ENCODE results near the gene DUSP8.
"Not testable (repeated sequence)": the region's sequence is repeated elsewhere in the genome, so short reads cannot be mapped to it uniquely, and the experiment has no call there.

The DUSP8 gene

DNA sequence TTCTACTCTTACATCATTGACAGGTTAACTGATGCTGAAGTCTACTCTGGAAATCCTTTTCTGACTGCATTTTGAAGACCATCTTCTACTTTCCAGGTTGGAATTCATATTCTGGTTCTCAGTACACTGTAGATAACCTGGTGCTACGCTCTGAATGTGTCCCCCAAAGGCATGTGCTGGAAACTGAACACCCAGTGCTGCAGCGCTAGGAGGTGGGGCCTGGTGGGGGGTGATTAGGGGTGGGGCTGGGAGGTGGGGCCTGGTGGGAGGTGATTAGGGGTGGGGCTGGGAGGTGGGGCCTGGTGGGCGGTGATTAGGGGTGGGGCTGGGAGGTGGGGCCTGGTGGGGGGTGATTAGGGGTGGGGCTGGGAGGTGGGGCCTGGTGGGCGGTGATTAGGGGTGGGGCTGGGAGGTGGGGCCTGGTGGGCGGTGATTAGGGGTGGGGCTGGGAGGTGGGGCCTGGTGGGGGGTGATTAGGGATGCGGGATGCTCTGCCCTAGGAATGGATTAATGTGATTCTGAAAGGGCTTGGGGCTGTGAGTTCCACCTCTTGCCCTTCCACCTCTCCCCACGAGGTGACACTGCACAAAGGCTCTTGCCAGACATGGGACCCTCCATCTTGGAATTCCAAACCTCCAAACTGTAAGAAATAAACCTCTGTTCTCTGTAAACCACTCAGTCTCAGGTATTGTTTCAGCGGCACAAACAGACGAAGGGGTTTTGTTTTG, 59.4 kb downstream of the DUSP8 start:
- not testable (repeated sequence) for DNase-seq

DNA sequence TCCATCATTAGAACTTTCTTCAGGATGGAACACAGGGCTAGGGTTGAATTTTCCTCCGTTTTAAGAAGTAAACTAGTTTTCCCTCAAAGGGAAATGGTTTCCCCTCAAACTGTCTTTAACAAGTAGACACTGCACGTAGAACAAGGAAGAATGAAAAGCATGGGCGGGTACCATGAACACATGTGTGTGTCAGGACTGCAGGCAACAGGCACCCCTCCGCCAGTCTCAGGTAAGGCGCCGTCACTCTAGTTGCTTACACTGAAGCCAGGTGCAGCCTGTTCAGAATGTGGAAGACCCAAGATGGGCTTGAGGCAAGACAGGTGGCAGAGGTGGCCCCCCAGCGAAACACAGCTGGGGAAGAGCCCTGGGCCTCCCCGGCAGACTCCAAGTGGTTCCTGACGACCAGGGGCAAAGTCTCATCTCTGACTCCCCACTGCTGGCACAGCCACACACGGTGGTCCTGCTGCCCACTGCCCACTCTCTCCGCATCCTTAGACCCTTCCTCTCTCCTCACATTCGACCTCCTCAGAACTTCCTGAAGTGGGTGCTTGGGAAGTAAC, 60.1 kb downstream of the DUSP8 start:
- DNase-seq, result no peak

DNA sequence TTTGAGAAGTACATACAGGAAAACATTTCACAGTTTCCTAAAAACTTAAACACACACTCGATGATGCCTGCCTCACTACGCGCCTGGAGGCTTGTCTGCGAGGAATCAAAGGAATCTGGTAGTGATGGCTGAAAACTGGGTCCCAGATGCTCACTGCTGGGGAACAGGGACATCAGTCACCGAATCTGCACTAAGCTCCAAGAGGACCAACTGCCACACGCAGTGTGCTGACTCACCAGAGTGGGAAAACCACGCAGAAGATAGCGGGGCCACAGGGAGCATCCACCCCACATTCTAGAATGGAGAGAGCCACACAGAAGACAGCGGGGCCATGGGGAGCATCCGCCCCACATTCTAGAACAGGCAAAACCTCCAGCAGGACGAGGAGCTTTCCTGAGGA, 61.1 kb downstream of the DUSP8 start:
- no peak for DNase-seq

DNA sequence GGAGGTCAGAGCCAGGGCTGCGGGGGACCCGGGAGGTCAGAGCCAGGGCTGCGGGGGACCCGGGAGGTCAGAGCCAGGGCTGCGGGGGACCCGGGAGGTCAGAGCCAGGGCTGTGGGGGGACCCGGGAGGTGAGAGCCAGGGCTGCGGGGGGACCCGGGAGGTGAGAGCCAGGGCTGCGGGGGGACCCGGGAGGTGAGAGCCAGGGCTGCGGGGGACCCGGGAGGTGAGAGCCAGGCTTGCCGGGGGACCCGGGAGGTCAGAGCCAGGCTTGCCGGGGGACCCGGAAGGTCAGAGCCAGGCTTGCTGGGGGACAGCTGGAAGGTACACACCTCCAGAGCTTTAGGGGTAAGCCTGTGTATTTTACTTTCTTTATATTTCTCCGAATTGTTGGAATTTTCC, 61.7 kb downstream of the DUSP8 start:
- not testable (repeated sequence) for DNase-seq

DNA sequence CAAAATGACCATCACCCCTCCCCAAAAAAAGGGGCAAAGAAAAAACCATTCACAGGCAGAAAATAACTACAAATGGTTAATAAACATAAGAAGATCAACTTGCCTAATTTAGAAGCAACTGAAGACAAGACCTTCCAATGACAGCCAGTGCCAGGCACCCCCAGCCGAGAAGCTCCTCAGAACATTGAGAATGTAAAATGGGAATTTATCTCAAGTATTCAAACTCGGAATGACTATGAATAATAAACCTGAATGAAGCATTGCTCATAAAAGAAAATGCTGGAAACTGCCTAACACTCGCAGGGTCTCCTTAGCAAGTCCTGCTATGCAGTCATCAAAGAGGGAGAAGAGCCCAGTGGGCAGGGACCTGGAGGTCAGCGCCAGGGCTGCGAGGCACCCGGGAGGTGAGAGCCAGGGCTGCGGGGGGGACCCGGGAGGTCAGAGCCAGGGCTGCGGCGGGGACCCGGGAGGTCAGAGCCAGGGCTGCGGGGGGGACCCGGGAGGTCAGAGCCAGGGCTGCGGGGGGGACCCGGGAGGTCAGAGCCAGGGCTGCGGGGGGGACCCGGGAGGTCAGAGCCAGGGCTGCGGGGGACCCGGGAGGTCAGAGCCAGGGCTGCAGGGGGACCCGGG, 62.3 kb downstream of the DUSP8 start:
- DNase-seq, result no peak

DNA sequence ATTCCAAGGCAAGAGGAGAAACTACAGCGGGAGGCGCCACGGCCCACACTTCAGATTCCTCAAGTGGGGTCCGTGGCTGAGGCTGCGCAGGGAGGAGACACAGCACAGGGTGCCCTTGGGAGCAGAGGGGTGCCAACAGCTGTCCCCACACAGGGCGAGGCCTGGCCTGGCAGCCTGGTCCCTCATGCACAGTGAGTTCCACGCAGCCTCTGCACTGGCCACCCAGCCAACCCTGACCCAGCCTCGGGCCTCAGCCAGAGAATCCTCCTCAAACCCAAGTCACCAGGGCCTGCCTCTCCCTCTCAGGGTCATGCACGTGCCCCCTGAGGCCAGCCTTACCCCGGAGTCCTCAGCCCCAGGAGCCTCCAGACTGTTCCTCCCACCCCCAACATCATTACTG, 63.1 kb downstream of the DUSP8 start:
- DNase-seq, result no peak

DNA sequence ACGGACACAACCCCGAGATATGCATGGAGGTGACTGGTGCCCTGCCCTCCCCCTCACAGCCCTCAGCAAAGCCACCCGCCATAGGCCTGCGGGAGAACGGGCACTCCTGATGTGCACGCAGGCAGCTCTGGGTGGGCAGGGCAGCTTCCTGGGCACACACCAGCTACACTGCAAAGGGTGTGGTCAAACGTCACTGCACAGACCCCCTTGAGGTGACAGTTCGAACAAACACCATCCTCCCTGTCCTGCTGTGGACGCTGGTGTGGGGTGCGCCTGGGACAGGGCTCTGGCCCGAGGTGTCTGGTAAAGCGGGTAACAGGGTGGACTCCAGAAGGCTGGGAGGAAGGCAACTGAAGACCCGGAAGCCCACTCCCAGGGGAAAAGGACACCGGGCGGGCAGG, 63.6 kb downstream of the DUSP8 start:
- no peak for DNase-seq

DNA sequence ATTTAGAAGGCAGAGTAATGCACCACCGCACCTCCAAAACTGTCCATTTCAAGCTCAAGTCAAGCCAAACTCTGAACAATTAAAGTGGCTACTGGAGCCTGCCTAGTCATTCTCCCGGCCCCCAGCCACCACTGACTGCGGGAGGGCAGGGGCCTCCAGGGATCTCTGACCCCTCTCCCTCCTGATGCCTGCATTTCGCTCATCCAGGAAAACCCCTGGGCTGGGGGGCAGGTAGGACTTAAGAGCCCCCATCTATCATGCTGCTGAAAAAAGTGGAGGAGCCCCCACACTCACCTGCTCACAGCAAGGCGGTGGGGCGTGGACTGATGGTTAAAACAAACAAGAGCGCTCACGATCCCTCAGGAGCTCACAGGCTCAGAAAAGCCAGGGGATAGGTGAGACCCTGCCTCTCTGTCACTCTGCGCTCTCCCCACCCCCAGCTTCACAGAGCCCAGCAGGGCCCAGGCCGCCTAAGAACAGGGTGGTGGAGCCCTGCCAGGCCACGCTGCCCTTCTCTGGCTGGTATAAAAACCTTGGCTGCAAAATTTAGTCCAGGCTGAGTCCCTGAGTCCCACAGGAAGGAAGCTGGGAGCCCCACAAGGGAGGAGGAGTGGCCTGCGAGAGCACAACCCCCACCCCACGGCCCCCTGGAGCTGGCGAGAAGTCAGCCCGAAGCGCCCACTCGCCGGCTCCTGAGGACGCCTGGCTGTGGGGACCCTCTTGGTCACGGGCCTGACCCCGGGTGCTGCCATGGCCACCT, 64.5 kb downstream of the DUSP8 start:
- no peak for DNase-seq

DNA sequence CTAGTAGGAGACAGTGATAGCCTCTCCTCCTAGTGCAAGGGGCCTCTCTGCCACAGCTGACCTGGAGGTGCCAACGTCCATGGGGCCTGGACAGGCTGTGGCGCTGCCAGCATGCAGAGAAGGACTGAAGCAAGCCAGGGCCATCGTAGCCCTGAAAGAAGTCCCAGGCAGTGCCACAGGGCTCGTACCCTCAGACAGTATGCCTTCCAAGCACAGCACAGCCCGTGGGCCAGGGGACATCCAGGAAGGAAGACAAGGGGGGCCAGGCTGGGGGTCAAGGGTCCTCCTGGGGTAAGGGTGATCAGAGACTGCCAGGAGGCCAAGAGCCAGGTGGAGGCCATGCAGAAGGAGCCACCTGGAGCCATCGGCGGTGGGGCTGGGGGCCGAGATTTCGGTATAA, 65.1 kb downstream of the DUSP8 start:
- DNase-seq, result no peak

DNA sequence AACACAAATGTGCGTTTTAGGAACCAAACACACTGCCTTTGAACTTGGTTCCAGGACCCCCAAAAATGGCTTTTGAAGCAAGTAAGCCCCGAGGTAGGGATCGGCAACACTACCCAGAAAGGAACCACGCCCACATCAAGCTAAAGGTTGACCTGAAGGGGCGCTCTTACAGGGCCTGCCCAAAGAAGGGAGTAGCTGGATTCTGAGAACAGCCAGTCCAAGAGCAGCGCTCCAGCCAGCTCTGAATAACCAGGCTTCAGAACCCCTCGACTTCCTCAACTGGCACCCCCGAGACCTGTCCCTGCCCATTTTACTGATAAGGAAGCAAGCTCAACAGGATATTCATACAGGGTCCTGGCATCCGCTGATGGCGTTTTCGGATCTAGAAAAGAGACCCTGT, 66.6 kb downstream of the DUSP8 start:
- no peak for DNase-seq

DNA sequence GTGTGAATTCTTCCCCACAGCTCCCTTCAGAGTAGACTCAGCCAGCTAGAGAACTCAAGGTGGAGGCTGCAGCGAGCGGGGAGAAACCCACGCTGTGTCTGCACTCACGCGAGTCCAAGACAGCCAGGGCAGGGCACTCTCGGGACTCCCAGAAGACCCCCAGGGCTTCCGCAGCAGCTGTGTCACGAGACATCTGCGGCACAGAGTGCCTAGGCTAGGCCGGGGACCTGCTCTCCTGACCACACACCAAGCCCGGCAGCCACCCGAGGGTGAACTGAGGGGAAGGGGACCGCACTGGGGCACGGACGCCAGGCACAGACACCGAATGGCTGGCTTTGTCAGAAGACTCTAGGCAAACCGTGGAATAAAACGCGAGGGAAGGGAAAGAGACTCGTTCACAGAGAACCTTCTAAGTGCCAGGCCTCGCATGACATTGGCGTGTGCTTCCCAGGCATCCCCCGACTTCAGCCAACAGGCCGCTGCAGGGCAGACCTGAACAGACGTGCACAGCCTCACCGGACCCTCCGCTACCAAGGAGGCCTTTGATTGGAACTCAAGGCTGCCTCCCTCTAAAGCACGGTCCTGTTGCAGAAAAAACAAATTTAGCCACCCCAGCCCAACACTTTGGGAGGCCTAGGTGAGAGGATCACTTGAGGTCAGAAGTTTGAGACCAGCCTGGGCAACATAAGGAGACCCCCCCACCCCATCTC, 67.3 kb downstream of the DUSP8 start:
- no peak for DNase-seq

DNA sequence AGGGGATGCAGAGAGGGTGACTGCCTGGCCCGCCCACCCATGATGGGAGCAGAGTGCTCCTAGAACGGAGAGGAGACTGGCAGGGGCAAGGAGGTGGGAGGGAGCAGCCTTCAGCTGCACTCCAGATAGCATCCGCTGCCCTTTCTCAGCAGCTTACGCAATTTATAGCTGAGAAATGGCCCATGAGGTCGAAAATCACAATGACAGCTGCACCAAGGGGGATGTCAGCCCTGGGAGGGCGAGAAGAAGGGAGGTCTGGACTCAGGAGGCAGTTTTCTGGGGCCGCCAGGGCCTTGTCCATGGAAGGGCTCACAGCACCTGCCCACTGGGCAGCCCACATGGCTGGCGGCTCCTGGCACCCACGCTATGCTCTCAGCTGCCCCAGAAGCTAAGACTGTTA, 67.9 kb downstream of the DUSP8 start:
- DNase-seq, result no peak

All from amniotic stem cell (primary cell).